ENCODE measurements around the gene NT5DC3.
"Not testable (repeated sequence)": the region's sequence is repeated elsewhere in the genome, so short reads cannot be mapped to it uniquely, and the experiment has no call there.

GRCh38 chr12:103835747-103836335 lies 5.2 kb downstream of the NT5DC3 start:
- TF ChIP-seq POLR2A (IDR thresholded peaks at IDR 0.05; ENCODE audit: low read length); GATA1 (IDR thresholded peaks at IDR 0.05; ENCODE audit: low read depth, low read length): not testable (repeated sequence)

All from erythroblast (primary cell).